ENCODE measurements around the gene PTPRB. TPM values are rescaled to one million over a fixed set of nuclear protein-coding genes. Genes with fewer than 3 reads are reported as not detected.

Gene PTPRB
- total and polyA plus RNA-seq, 2 of the 8 experiments (the other 6 are each of a cell fraction or from before 2014, with no cell fraction given), result 0.36 to 0.58 TPM

- TF ChIP-seq CHD7 (IDR thresholded peaks at IDR 0.05; ENCODE audit: insufficient replicate concordance, low read length) (no peak), KDM5A (IDR thresholded peaks at IDR 0.05; ENCODE audit: low read length) (no peak), PHF8 (conservative IDR thresholded peaks at IDR 0.05; ENCODE audit: low read depth, low read length) (no peak), USF2 (IDR thresholded peaks at IDR 0.05; ENCODE audit: low read length) (no peak)
These were observed 52.9 kb downstream of the PTPRB start (continued) for GRCh38 chr12:70584332-70584731.

All from H1 (cell line).